Neural cell (in vitro differentiated cells): Measurements from ENCODE around the gene PAK5. TPM values are rescaled to one million over a fixed set of nuclear protein-coding genes. Genes with fewer than 3 reads are reported as not detected.

Experiments used
- H2AFZ ChIP-seq: fragments of 200-600, 300-800 bp; sonication (generic), shearing (Covaris generic); 2 replicates; pipeline ENCODE4 v1.6.0; 2014; ENCODE audit warnings: low read depth, mild to moderate bottlenecking, antibody characterized with exemption, low read length, moderate library complexity
- H3F3A ChIP-seq: fragments of 200-600 bp; shearing (Covaris generic); 2 replicates; pipeline ENCODE4 v1.6.1; 2016; ENCODE audit warnings: mild to moderate bottlenecking, moderate library complexity, mixed read lengths, antibody characterized with exemption, low read length; ENCODE audit not compliant: insufficient read depth, poor library complexity, severe bottlenecking
- H3K27ac ChIP-seq: fragments of 200-600, 300-800 bp; sonication (generic), shearing (Covaris generic); 2 replicates; pipeline ENCODE4 v1.5.1; 2014; ENCODE audit warnings: mild to moderate bottlenecking, low read length, moderate library complexity
- H3K27me3 ChIP-seq: fragments of 300-800, 200-600 bp; sonication (generic), shearing (Covaris generic); 2 replicates; pipeline ENCODE4 v1.6.0; 2014; ENCODE audit warnings: mild to moderate bottlenecking, low read depth, low read length, moderate library complexity; ENCODE audit not compliant: insufficient read depth
- H3K36me3 ChIP-seq: fragments of 300-800, 200-600 bp; sonication (generic), shearing (Covaris generic); 2 replicates; pipeline ENCODE4 v1.5.1; 2014; ENCODE audit warnings: mild to moderate bottlenecking, antibody characterized with exemption, low read length, moderate library complexity; ENCODE audit not compliant: insufficient read depth
- H3K4me2 ChIP-seq: fragments of 300-800, 200-600 bp; sonication (generic), shearing (Covaris generic); 2 replicates; pipeline ENCODE4 v1.6.0; 2014; ENCODE audit warnings: mild to moderate bottlenecking, low read length
- H3K4me3 ChIP-seq: fragments of 300-800, 200-600 bp; sonication (generic), shearing (Covaris generic); 2 replicates; pipeline ENCODE4 v1.5.1; 2014; ENCODE audit warnings: mild to moderate bottlenecking, low read length, moderate library complexity
- H3K79me2 ChIP-seq: fragments of 200-600 bp; shearing (Covaris generic); replicated peaks from 2 replicates; pipeline ENCODE4 v1.6.0; 2014; ENCODE audit warnings: mild to moderate bottlenecking, low read length, moderate library complexity; ENCODE audit not compliant: insufficient read depth
- H3K9ac ChIP-seq: fragments of 300-800, 200-600 bp; sonication (generic), shearing (Covaris generic); 2 replicates; pipeline ENCODE4 v1.6.1; 2016; ENCODE audit warnings: mild to moderate bottlenecking, low read length, mixed read lengths
- H3K9me2 ChIP-seq: fragments of 200-600 bp; shearing (Covaris generic); 2 replicates; pipeline ENCODE4 v1.6.1; 2016; ENCODE audit warnings: mild to moderate bottlenecking, low read length, mixed read lengths; ENCODE audit not compliant: insufficient read depth
- H3K9me3 ChIP-seq: fragments of 200-600, 300-800 bp; sonication (generic), shearing (Covaris generic); 2 replicates; pipeline ENCODE4 v1.6.1; 2016; ENCODE audit warnings: mild to moderate bottlenecking, mixed run types, low read length, moderate library complexity, mixed read lengths
- H4K20me1 ChIP-seq: fragments of 200-600 bp; shearing (Covaris generic); 2 replicates; pipeline ENCODE4 v1.6.1; 2016; ENCODE audit warnings: mild to moderate bottlenecking, mixed run types; ENCODE audit not compliant: insufficient read depth
- CTCF ChIP-seq: fragments of 450-650 bp; IDR thresholded peaks from 2 replicates; pipeline ENCODE4 v1.5.1; 2014; ENCODE audit warnings: antibody characterized with exemption, mild to moderate bottlenecking, moderate library complexity; ENCODE audit not compliant: poor library complexity, severe bottlenecking
- EP300 ChIP-seq: fragments of 450-650 bp; conservative IDR thresholded peaks from 2 replicates; pipeline ENCODE4 v1.6.1; 2014; ENCODE audit warnings: antibody characterized with exemption, mild to moderate bottlenecking, moderate library complexity; ENCODE audit not compliant: poor library complexity, severe bottlenecking
- EZH2 ChIP-seq: fragments of 200-600, 300-800 bp; shearing (Covaris generic), sonication (generic); IDR thresholded peaks from 2 replicates; pipeline ENCODE4 v1.6.1; 2014; ENCODE audit warnings: antibody characterized with exemption, low read length, borderline replicate concordance, mild to moderate bottlenecking; ENCODE audit not compliant: insufficient read depth, poor library complexity, severe bottlenecking
- MXI1 ChIP-seq: fragments of 450-650 bp; conservative IDR thresholded peaks from 2 replicates; pipeline ENCODE4 v1.6.1; 2014; ENCODE audit warnings: antibody characterized with exemption, mild to moderate bottlenecking; ENCODE audit not compliant: poor library complexity, severe bottlenecking
- POLR2AphosphoS5 ChIP-seq: IDR thresholded peaks from 2 replicates; pipeline ENCODE4 v1.6.1; 2012
- RAD21 ChIP-seq: fragments of 450-650 bp; conservative IDR thresholded peaks from 2 replicates; pipeline ENCODE4 v1.6.1; 2014; ENCODE audit warnings: antibody characterized with exemption, mild to moderate bottlenecking, moderate library complexity
- REST ChIP-seq: IDR thresholded peaks from 2 replicates; pipeline ENCODE4 v1.6.1; 2012; ENCODE audit warnings: borderline replicate concordance
- SMC3 ChIP-seq: fragments of 450-650 bp; conservative IDR thresholded peaks from 2 replicates; pipeline ENCODE4 v1.6.1; 2014; ENCODE audit warnings: antibody characterized with exemption, mild to moderate bottlenecking, moderate library complexity; ENCODE audit not compliant: poor library complexity
- TAF1 ChIP-seq: IDR thresholded peaks from 2 replicates; pipeline ENCODE4 v1.6.1; 2012; ENCODE audit warnings: low read depth
- polyA plus RNA-seq: library from polyadenylated mRNA; depleted of rRNA; stranded (reverse); fragments of >200 nt; gene quantifications from 2 replicates; pipeline ENCODE4 v1.2.3, GENCODE V29; 2014

PAK5 gene
- polyA plus RNA-seq, 1 donor from 2014 or later = 48.3 TPM

- H3K27me3 ChIP-seq = no peaks in the 10 kb centered on the region
- H3F3A ChIP-seq = no peaks in the 10 kb centered on the region
- H3K4me2 ChIP-seq = no peak overlapping the region
- H2AFZ ChIP-seq = no peak overlapping the region
- no peaks in the 10 kb centered on the region for H4K20me1 ChIP-seq
- H3K36me3 ChIP-seq = no peaks in the 10 kb centered on the region
- no peaks in the 10 kb centered on the region for H3K9me2 ChIP-seq
- no peak overlapping the region for H3K9ac ChIP-seq
- no peak overlapping the region for H3K4me3 ChIP-seq
- no peak for TF ChIP-seq EZH2
- no peak for TF ChIP-seq RAD21
- TF ChIP-seq SMC3 = no peak
- TF ChIP-seq REST = no peak
- no peak for TF ChIP-seq CTCF
- no peak for TF ChIP-seq EP300
- TF ChIP-seq MXI1 = no peak
- TF ChIP-seq TAF1 = no peak
- no peak for TF ChIP-seq POLR2AphosphoS5
- H3K27ac ChIP-seq = no peak overlapping the region
- no peaks in the 10 kb centered on the region for H3K9me3 ChIP-seq
- no peaks in the 10 kb centered on the region for H3K79me2 ChIP-seq
Measured at GRCh38 chr20:9628141-9628540, 210.7 kb downstream of the PAK5 start.

- TF ChIP-seq EZH2 = no peak
- no peak overlapping the region for H2AFZ ChIP-seq
- no peaks in the 10 kb centered on the region for H3K27me3 ChIP-seq
Measured at GRCh38 chr20:9627219-9627618, 211.7 kb downstream of the PAK5 start.

GRCh38 chr20:9626357-9626756, 212.5 kb downstream of the PAK5 start:
- Histone ChIP-seq H3K36me3 (no peaks in the 10 kb centered on the region), H3K9me2 (no peaks in the 10 kb centered on the region), H3K79me2 (no peaks in the 10 kb centered on the region), H2AFZ (no peak overlapping the region), H3K27ac (no peak overlapping the region), H3K9ac (no peak overlapping the region), H3F3A (no peaks in the 10 kb centered on the region), H3K27me3 (no peaks in the 10 kb centered on the region), H3K4me3 (no peak overlapping the region), H4K20me1 (no peaks in the 10 kb centered on the region), H3K4me2 (no peak overlapping the region), H3K9me3 (no peaks in the 10 kb centered on the region)
- TF ChIP-seq REST = no peak
- TF ChIP-seq EZH2 = no peak
- no peak for TF ChIP-seq CTCF
- no peak for TF ChIP-seq POLR2AphosphoS5
- no peak for TF ChIP-seq RAD21
- no peak for TF ChIP-seq SMC3
- no peak for TF ChIP-seq MXI1
- TF ChIP-seq EP300 = no peak
- no peak for TF ChIP-seq TAF1

More at GRCh38 chr20:9627219-9627618, 211.7 kb downstream of the PAK5 start:
- no peaks in the 10 kb centered on the region for H3F3A ChIP-seq
- H3K9me3 ChIP-seq = no peaks in the 10 kb centered on the region
- no peak overlapping the region for H3K27ac ChIP-seq
- no peak overlapping the region for H3K9ac ChIP-seq
- H3K9me2 ChIP-seq = no peaks in the 10 kb centered on the region
- H3K36me3 ChIP-seq = no peaks in the 10 kb centered on the region
- H3K4me2 ChIP-seq = no peak overlapping the region
- no peaks in the 10 kb centered on the region for H4K20me1 ChIP-seq
- no peak overlapping the region for H3K4me3 ChIP-seq
- no peaks in the 10 kb centered on the region for H3K79me2 ChIP-seq
